ENCODE results near the gene CCDC121. TPM values are rescaled to one million over a fixed set of nuclear protein-coding genes. Genes with fewer than 3 reads are reported as not detected.

The CCDC121 gene
- total RNA-seq, 4 donors from 2014 or later: 1.8 to 11.6 (median 2.5) TPM

DNA sequence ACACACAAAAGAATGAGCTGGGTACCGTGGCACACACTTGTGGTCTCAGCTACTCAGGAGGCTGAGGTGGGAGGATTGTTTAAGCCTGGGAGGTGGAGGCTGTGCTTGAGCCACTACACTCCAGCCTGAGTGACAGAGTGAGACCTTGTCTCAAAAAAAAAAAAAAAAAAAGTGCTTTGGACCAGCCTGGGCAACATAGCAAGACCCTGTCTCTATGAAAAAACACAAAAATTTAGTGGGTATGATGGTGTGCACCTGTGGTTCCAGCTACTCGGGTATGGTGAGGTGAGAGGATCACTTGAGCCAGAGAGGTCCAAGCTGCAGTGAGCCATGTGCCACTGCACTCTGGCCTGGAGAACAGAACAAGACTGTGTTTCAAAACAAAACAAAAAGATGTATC lies 35.6 kb downstream of the CCDC121 start:
- Histone ChIP-seq H3K9me3 (peaks cover 0 to 26% (median 8%) of the 10 kb centered on the region in 4 donors), H3K4me1 (no peaks in the 10 kb centered on the region), H3K4me3 (no peak overlapping the region), H3K27ac (no peak overlapping the region), H3K27me3 (no peaks in the 10 kb centered on the region), H3K36me3 (peaks cover 0 to 6% (median 0%) of the 10 kb centered on the region in 3 donors)
- DNase-seq: no peak
- TF ChIP-seq, protein P1, sequence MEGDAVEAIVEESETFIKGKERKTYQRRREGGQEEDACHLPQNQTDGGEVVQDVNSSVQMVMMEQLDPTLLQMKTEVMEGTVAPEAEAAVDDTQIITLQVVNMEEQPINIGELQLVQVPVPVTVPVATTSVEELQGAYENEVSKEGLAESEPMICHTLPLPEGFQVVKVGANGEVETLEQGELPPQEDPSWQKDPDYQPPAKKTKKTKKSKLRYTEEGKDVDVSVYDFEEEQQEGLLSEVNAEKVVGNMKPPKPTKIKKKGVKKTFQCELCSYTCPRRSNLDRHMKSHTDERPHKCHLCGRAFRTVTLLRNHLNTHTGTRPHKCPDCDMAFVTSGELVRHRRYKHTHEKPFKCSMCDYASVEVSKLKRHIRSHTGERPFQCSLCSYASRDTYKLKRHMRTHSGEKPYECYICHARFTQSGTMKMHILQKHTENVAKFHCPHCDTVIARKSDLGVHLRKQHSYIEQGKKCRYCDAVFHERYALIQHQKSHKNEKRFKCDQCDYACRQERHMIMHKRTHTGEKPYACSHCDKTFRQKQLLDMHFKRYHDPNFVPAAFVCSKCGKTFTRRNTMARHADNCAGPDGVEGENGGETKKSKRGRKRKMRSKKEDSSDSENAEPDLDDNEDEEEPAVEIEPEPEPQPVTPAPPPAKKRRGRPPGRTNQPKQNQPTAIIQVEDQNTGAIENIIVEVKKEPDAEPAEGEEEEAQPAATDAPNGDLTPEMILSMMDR (IDR thresholded peaks at IDR 0.05): no peak

DNA sequence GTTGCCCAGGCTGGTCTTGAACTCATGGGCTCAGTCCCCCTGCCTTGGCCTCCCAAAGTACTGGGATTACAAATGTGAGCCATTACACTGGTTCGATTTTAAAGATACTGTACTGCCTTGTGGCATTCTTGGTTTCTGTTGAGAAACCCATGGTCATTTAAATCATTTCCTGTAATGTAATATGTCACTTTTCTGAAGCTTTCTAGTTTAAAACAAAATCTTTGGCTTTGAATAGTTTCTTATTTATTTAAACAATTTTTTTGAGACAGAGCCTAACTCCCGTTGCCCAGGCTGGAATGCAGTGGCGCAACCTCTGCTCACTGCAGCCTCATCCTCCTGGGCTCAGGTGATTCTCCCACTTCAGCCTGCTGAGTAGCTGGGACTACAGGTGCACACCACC lies 37.1 kb downstream of the CCDC121 start:
- DNase-seq: no peak
- H3K27ac ChIP-seq: no peak overlapping the region
- H3K27me3 ChIP-seq: no peaks in the 10 kb centered on the region
- no peak overlapping the region for H3K4me3 ChIP-seq
- H3K4me1 ChIP-seq: no peaks in the 10 kb centered on the region
- no peak for TF ChIP-seq POLR2A (IDR thresholded peaks at IDR 0.05)
- TF ChIP-seq, protein P1 (IDR thresholded peaks at IDR 0.05): no peak
- peaks cover 0 to 6% (median 0%) of the 10 kb centered on the region in 3 donors for H3K36me3 ChIP-seq
- H3K9me3 ChIP-seq: peaks cover 0 to 26% (median 8%) of the 10 kb centered on the region in 4 donors

DNA sequence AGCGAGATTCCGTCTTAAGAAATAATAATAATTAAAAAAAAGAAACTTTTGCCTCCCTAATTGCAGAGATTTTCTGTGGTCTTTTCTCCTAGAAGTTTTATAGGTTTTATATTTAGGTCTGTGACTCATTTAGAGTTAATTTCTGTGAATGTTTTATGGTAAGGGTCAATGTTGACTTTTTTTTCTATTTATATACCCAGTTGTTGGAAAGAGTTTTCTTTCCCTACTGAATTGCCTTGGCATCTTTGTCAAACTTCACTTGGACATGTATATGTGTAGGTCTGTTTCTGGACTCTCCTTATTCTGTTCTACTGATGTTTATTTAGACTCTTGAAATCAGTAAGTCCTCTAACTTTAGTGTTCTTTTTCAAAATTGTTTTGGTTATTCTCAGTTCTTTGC lies 40.5 kb downstream of the CCDC121 start:
- H3K9me3 ChIP-seq: peaks cover 0 to 11% (median 2%) of the 10 kb centered on the region in 4 donors
- H3K27ac ChIP-seq: no peak overlapping the region
- peaks cover 0 to 21% (median 0%) of the 10 kb centered on the region in 4 donors for H3K4me1 ChIP-seq
- H3K4me3 ChIP-seq: no peak overlapping the region
- DNase-seq: no peak
- no peaks in the 10 kb centered on the region for H3K27me3 ChIP-seq
- no peaks in the 10 kb centered on the region for H3K36me3 ChIP-seq
- TF ChIP-seq, protein P1 (IDR thresholded peaks at IDR 0.05): no peak
- no peak for TF ChIP-seq POLR2A (IDR thresholded peaks at IDR 0.05)

DNA sequence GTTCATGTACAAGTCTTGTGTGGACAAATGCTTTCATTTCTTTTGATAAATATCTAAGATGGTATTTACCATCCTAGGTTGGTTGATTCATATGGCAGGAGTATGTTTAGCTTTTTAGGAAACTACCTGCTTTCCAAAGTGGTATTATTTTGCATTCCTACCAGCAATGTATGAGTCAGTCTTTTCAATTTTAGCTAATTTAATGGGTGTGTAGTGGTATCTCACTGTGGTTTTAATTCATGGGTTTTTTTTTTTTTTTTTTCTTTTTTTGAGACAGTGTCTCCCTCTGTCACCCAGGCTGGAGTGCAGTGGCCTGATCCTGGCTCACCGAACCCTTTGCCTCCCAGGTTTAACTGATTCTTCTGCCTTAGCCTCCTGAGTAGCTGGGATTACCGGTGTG lies 41.8 kb downstream of the CCDC121 start:
- peaks cover 0 to 10% (median 2%) of the 10 kb centered on the region in 4 donors for H3K9me3 ChIP-seq
- no peaks in the 10 kb centered on the region for H3K27me3 ChIP-seq
- no peaks in the 10 kb centered on the region for H3K36me3 ChIP-seq
- no peak overlapping the region for H3K27ac ChIP-seq
- DNase-seq: no peak
- H3K4me3 ChIP-seq: no peak overlapping the region
- H3K4me1 ChIP-seq: peaks cover 0 to 21% (median 0%) of the 10 kb centered on the region in 4 donors
- TF ChIP-seq, protein P1 (IDR thresholded peaks at IDR 0.05): no peak
- TF ChIP-seq POLR2A (IDR thresholded peaks at IDR 0.05): no peak

DNA sequence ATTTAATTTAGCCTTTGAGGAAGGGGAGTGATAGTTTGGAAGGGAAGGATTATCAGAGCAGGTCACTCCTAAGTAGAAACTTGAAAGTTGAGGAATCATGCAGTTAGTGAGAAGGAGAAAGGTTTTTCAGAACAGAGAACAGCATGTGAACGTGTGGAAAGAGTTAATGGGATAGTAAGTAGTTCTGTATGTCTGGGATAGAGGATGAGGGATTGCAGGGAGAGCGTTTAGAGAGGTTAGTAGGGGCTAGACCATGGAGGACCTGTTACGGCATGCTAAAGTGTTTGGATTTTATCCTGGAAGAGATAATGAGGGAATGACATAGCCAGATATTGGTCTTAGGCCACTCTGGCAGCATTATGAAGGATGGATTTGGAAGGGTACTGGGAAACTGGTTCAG lies 44.2 kb downstream of the CCDC121 start:
- Histone ChIP-seq H3K36me3 (no peaks in the 10 kb centered on the region), H3K4me1 (peaks cover 0 to 21% (median 0%) of the 10 kb centered on the region in 4 donors), H3K27me3 (no peaks in the 10 kb centered on the region), H3K4me3 (no peak overlapping the region), H3K9me3 (no peaks in the 10 kb centered on the region), H3K27ac (no peak overlapping the region)
- TF ChIP-seq, protein P1 (IDR thresholded peaks at IDR 0.05): no peak
- TF ChIP-seq POLR2A (IDR thresholded peaks at IDR 0.05): no peak
- DNase-seq: no peak
